UCSD-AML1 (cell line): ENCODE results near the gene LYRM4.

ENCODE experiments used
- DNase-seq: peaks from one replicate; lab custom pipeline; 2025; ENCODE audit not compliant: unreplicated experiment; lab: John Stamatoyannopoulos, UW

The LYRM4 gene

GRCh38 chr6:5260661-5261544 lies at the start of gene LYRM4, which contains the start of gene FARS2:
TSS of gene LYRM4 (minus strand) at chr6:5260950. CDS start at chr6:5260733, 217 bp downstream.
TSS of gene FARS2 (plus strand) at chr6:5261513.
- peak; percentile 96 for DNase-seq

- no peak for DNase-seq
These were observed 47.3 kb upstream of the LYRM4 start for GRCh38 chr6:5308066-5308465.

GRCh38 chr6:5307058-5307457 lies 46.3 kb upstream of the LYRM4 start:
- DNase-seq: no peak

DNA sequence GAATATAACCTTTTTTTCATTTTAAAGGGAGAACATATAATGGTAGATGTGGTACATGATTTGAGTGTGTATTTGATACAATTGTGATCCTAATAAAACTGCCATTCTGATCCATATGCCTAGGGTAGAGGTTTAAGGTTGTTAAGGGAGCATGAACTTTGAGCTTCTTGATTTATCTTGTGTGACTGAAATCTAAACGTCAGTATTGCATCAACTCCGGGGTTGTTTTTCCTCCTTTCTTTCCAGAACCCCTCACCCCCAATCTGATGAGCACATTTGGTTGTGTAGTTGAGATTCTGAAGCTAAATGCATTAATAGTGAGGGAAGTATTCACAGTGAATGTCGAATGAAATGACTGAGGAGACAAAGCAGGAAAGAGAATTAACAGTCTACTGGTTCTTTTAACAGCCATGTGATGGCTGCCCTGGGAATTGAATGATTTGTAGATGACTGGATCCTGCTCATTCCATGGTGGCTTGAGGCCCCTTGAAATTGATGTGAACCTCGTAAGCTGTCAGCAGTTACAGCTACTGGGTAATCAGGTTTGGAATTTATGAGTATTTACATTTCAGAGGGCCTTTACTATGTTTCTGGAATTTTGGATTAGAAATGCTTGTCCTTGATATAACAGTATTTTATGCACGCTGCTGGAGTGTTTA lies 45.3 kb upstream of the LYRM4 start:
- DNase-seq: no peak

GRCh38 chr6:5303682-5304081 lies 42.9 kb upstream of the LYRM4 start:
- DNase-seq: no peak

DNA sequence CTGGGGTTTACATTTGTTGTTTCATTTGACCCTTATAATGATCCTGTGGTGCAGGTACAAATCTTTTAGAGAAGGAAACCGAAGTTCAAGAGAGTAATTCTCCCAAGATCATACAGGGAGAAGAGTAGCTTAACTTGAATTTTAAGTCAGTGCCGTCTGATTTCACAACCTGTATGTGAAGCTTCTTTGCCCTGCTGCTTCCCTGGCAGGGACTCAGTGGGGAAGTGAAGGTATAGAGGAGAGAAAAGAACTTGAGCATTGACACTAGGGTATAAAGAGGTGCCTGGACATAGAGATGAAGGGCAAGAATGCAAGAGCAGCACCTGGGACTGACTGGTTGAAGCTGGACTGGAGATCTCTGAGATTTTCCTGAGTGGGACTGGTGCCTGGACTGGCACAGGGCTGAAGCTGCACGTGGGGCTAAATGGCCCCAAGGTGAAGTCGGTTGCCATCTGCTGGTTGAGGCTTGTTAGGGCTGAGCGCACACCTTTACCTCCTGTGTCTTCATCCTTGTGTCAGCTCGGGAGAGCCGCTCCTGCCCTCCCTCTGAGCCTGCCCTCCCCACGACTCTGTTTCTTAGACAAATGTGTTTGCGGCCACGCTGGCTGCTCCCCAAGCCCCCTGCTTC lies 42.4 kb upstream of the LYRM4 start:
- no peak for DNase-seq

DNA sequence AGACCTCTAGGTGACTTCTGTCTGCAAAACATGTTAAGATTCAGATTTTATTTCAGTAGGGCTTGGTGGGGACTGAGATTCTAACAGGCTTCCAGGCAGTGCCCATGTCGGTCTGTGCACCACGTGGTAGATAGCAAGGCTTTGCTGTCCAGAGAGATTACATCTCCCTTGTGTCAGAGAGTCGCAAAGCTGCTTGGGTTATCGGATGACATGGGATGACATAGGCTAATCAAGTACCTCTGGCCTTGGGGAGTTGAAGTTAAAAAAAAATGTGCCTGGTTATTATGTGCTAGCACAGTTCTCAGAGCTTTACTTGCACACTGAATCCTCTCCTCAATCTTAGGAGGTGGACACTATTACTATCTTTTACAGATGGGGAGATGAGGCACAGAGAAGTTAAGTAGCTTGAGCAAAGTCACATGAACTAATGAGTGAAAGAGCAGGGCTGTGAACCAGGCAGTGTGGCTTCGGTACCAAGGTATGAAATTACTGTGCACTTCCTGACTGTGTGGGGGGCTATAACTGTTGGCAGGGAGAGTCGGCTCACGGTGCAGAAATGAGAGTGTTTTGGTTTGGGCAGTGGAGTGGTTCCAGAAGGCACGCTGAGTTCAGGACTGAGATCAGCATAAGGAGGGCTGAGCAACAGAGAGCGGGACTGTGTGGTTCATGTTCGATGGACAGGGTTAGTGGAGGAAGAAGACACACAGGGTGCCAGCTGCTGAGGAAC lies 41.6 kb upstream of the LYRM4 start:
- DNase-seq: no peak

DNA sequence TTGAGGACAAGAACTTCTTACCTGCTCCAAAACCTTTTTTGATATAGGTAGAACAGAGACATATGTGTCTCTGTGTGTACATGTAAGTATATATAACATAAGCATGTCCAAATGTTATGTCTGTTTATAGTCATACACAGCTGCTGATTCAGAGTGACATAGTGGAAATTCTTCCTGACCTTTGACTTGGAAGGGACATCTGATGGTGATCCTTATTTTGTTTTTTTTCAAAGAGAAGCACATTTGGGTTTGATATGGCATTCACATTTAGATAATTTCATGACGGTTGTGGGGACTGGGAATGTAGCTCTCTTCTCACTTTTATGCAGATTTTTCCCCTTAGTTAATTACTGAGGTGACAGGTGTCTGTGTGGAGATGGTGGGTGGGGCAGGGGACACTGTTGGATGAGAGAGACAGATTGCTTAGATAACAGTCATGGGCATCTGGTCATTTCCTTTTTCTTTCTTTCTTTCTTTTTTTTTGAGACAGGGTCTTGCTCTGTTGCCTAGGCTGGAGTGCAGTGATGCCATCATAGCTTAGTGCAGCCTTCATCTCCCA lies 39.5 kb upstream of the LYRM4 start:
- DNase-seq: no peak

- DNase-seq: no peak
These were observed 34.9 kb upstream of the LYRM4 start for GRCh38 chr6:5295623-5296022.

- no peak for DNase-seq
These were observed 33.9 kb upstream of the LYRM4 start for GRCh38 chr6:5294392-5295211.

DNA sequence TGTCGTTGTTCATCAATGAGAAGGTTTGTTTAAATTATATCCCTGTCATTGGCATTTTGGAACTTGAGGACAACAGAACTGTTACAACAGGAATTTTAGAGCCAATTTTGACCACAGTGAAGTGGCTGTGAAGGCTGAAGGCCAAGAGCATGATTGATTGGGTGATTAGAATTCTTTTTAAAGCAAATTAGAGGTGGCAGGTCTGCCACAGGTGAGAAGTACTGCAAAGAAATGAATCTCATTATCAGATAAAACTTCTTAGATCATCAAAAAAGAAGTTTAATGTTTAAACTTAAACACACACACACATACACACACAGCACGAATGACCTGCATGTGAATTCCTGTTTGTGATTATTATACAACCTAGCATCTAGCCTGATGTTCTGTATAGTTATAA lies 32.9 kb upstream of the LYRM4 start:
- DNase-seq: no peak

GRCh38 chr6:5292154-5292553 lies 31.4 kb upstream of the LYRM4 start:
- no peak for DNase-seq

- no peak for DNase-seq
These were observed 29.8 kb upstream of the LYRM4 start for GRCh38 chr6:5290500-5290899.

- no peak for DNase-seq
These were observed 29.3 kb upstream of the LYRM4 start for GRCh38 chr6:5290097-5290496.

DNA sequence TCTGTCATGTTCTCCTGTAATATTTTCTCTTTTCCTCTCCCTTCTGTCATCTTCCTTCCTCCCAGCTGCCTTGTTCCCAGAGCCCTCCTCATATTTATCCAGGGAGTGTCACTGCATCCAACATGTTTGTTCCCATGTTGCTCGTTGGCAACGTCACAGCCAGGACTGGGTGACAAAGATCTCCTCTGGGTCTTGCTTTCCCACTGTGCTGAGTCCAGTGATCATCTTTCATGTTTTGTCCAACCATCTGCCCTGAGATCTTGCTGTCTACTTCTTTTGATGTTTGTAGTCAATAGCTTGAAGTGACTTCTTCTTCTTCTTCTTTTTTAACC lies 27.2 kb upstream of the LYRM4 start:
- no peak for DNase-seq

- DNase-seq: no peak
These were observed 26.6 kb upstream of the LYRM4 start for GRCh38 chr6:5287205-5287965.

DNA sequence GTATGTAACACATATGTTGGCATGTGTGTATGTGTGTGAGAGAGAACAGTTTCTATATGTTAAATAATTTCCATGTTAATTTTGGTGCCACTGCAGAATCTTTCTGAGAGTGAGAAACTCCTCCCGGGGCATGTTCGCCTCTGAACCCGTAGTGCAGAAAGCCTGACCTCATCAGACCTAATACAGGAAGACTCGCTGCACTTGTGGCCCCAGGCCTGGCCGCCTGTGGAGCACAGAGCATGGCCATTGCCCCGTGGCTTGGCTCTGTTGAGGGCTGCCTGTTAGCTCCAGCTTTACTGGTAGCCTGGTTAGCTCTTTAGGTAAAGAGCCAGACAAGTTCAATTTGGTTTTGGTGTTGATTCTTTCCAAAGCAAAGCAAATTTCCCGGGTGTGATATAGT lies 26.0 kb upstream of the LYRM4 start:
- no peak for DNase-seq

DNA sequence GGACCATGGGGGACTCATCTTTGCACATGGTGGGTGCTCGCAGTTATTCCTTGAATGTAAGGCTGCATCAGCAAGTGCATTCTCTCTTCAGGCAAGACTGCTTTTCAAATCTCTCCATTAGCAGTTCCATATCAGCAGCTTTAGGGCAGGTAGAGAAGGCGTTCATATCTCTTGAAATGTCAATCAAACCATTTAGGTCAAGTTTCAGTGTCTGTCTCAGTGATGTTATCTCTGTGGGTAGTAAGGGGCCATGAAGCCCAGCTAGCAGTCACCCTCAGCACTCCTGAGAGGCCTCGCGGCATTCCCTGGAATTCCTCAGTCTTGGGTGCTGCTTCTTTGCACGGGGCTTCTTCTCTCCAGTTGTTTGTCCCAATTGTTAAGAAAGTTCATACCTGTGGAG lies 24.8 kb upstream of the LYRM4 start:
- no peak for DNase-seq

DNA sequence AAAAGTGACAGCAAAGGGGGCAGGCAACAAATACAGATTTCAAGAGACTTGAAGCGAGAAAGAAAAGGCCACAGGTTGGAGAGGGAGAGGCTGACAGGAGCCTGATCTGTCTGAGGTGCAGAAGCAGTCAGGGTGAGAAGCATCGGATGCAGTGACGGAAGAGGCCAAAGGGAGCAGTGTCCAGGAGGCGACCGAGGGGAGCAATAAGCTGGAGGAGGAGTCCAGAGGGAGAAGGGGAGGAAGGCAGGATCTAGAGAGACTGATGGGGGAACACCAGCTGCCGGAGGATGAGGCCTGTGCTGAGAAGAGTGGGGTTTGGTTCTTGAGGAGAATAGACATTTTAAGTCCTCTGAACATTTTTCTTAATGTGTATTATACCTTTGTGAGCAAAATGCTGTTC lies 24.3 kb upstream of the LYRM4 start:
- DNase-seq: no peak
